SJCRH30 (cell line): ENCODE results near the gene IGLL1. TPM values are rescaled to one million over a fixed set of nuclear protein-coding genes. Genes with fewer than 3 reads are reported as not detected.
A peak's percentile ranks its signal among the peaks of the same experiment; 100 is the strongest.
"Not testable (repeated sequence)": the region's sequence is repeated elsewhere in the genome, so short reads cannot be mapped to it uniquely, and the experiment has no call there.

Source experiments
- DNase-seq, 2 experiments: peaks; one replicate each; pipeline ENCODE4 v3.0.0-alpha.2; 2015 to 2020
- H3K27ac ChIP-seq: fragments of 250-450 bp; sonication (Bioruptor Pico); 2 replicates; pipeline ENCODE4 v1.5.1; 2020; ENCODE audit warnings: mild to moderate bottlenecking, moderate library complexity
- H3K27me3 ChIP-seq: fragments of 250-450 bp; sonication (Bioruptor Pico); 2 replicates; pipeline ENCODE4 v1.5.1; 2020; ENCODE audit warnings: mild to moderate bottlenecking, moderate library complexity
- H3K36me3 ChIP-seq: fragments of 250-450 bp; sonication (Bioruptor Pico); 2 replicates; pipeline ENCODE4 v1.5.1; 2020; ENCODE audit warnings: mild to moderate bottlenecking, moderate library complexity
- H3K4me1 ChIP-seq: fragments of 250-450 bp; sonication (Bioruptor Pico); 2 replicates; pipeline ENCODE4 v1.5.1; 2020; ENCODE audit warnings: mild to moderate bottlenecking, moderate library complexity
- H3K4me3 ChIP-seq: fragments of 250-450 bp; sonication (Bioruptor Pico); 2 replicates; pipeline ENCODE4 v1.5.1; 2020; ENCODE audit warnings: mild to moderate bottlenecking, moderate library complexity
- H3K9me3 ChIP-seq: fragments of 250-450 bp; sonication (Bioruptor Pico); replicated peaks from 2 replicates; pipeline ENCODE4 v1.5.1; 2020; ENCODE audit warnings: mild to moderate bottlenecking, moderate library complexity
- total RNA-seq: library from RNA; depleted of rRNA; stranded (reverse); fragments of >200 nt; shearing (Covaris generic); gene quantifications from 2 replicates; pipeline ENCODE4 v1.2.3, GENCODE V29; 2014; rRNA removed

The IGLL1 gene
- total RNA-seq = 0.36 TPM in 1 of 2 replicates, not detected in the other

- Histone ChIP-seq H3K27ac (no peak within 1 kb of the TSS), H3K36me3 (no peaks in the 10 kb centered on the region), H3K4me1 (no peaks in the 10 kb centered on the region), H3K27me3 (peaks cover 10% of the 10 kb centered on the region), H3K4me3 (no peak within 1 kb of the TSS), H3K9me3 (no peaks in the 10 kb centered on the region)
- DNase-seq = no peak
Observed at GRCh38 chr22:23579870-23580575, at the start of gene IGLL1. Gene IGLL1, minus strand, starts transcription at chr22:23580290. Its CDS starts 100 bp downstream, at chr22:23580190.

- DNase-seq, H3K4me1 ChIP-seq, H3K4me3 ChIP-seq, H3K36me3 ChIP-seq, H3K27ac ChIP-seq, H3K9me3 ChIP-seq, H3K27me3 ChIP-seq: not testable (repeated sequence)
Observed at GRCh38 chr22:23628056-23628743, 48.1 kb upstream of the IGLL1 start.

GRCh38 chr22:23627401-23628055 is 47.4 kb upstream of the IGLL1 start:
- not testable (repeated sequence) for H3K4me1 ChIP-seq, H3K9me3 ChIP-seq, H3K4me3 ChIP-seq, H3K27ac ChIP-seq, H3K36me3 ChIP-seq, H3K27me3 ChIP-seq
- DNase-seq = peak; percentile 53 to 69

- no peaks in the 10 kb centered on the region for H3K9me3 ChIP-seq
- H3K27ac ChIP-seq = no peak overlapping the region
- DNase-seq = no peak
- H3K36me3 ChIP-seq = no peaks in the 10 kb centered on the region
- H3K27me3 ChIP-seq = no peaks in the 10 kb centered on the region
- no peak overlapping the region for H3K4me3 ChIP-seq
- H3K4me1 ChIP-seq = no peaks in the 10 kb centered on the region
Observed at GRCh38 chr22:23626286-23626975, 46.3 kb upstream of the IGLL1 start.

- DNase-seq = peak in 1 of 2 experiments; percentile 32
- Histone ChIP-seq H3K36me3 (no peaks in the 10 kb centered on the region), H3K4me1 (no peaks in the 10 kb centered on the region), H3K4me3 (no peak overlapping the region), H3K9me3 (no peaks in the 10 kb centered on the region), H3K27me3 (no peaks in the 10 kb centered on the region), H3K27ac (no peak overlapping the region)
Observed at GRCh38 chr22:23622634-23623033, 42.5 kb upstream of the IGLL1 start.

- not testable (repeated sequence) for H3K4me1 ChIP-seq, H3K27me3 ChIP-seq, H3K36me3 ChIP-seq, H3K27ac ChIP-seq, H3K9me3 ChIP-seq, H3K4me3 ChIP-seq, DNase-seq
Observed at GRCh38 chr22:23621916-23622315, 41.8 kb upstream of the IGLL1 start.

- H3K9me3 ChIP-seq = no peaks in the 10 kb centered on the region
- no peak overlapping the region for H3K4me3 ChIP-seq
- no peak overlapping the region for H3K27ac ChIP-seq
- DNase-seq = no peak
- no peaks in the 10 kb centered on the region for H3K27me3 ChIP-seq
- H3K36me3 ChIP-seq = no peaks in the 10 kb centered on the region
- no peaks in the 10 kb centered on the region for H3K4me1 ChIP-seq
Observed at GRCh38 chr22:23621082-23621780, 41.1 kb upstream of the IGLL1 start.

GRCh38 chr22:23613193-23613972 is 33.3 kb upstream of the IGLL1 start:
- no peaks in the 10 kb centered on the region for H3K4me1 ChIP-seq
- DNase-seq = no peak
- no peaks in the 10 kb centered on the region for H3K36me3 ChIP-seq
- no peaks in the 10 kb centered on the region for H3K27me3 ChIP-seq
- H3K9me3 ChIP-seq = no peaks in the 10 kb centered on the region
- H3K27ac ChIP-seq = no peak overlapping the region
- no peak overlapping the region for H3K4me3 ChIP-seq

- DNase-seq = no peak
- Histone ChIP-seq H3K4me1 (no peaks in the 10 kb centered on the region), H3K27me3 (no peaks in the 10 kb centered on the region), H3K4me3 (no peak overlapping the region), H3K36me3 (no peaks in the 10 kb centered on the region), H3K9me3 (no peaks in the 10 kb centered on the region), H3K27ac (no peak overlapping the region)
Observed at GRCh38 chr22:23609983-23610781, 30.1 kb upstream of the IGLL1 start.

GRCh38 chr22:23608583-23608982 is 28.5 kb upstream of the IGLL1 start:
- no peak overlapping the region for H3K4me3 ChIP-seq
- no peaks in the 10 kb centered on the region for H3K36me3 ChIP-seq
- no peak overlapping the region for H3K27ac ChIP-seq
- no peaks in the 10 kb centered on the region for H3K4me1 ChIP-seq
- DNase-seq = peak; percentile 72 to 73
- no peaks in the 10 kb centered on the region for H3K9me3 ChIP-seq
- no peaks in the 10 kb centered on the region for H3K27me3 ChIP-seq

- Histone ChIP-seq H3K4me3 (no peak overlapping the region), H3K4me1 (no peaks in the 10 kb centered on the region), H3K27ac (no peak overlapping the region), H3K36me3 (no peaks in the 10 kb centered on the region), H3K27me3 (no peaks in the 10 kb centered on the region), H3K9me3 (no peaks in the 10 kb centered on the region)
- no peak for DNase-seq
Observed at GRCh38 chr22:23606204-23607131, 26.4 kb upstream of the IGLL1 start.

- no peak overlapping the region for H3K27ac ChIP-seq
- no peak overlapping the region for H3K4me3 ChIP-seq
- no peaks in the 10 kb centered on the region for H3K4me1 ChIP-seq
- no peaks in the 10 kb centered on the region for H3K36me3 ChIP-seq
- no peaks in the 10 kb centered on the region for H3K9me3 ChIP-seq
- H3K27me3 ChIP-seq = no peaks in the 10 kb centered on the region
- DNase-seq = no peak
Observed at GRCh38 chr22:23604939-23605712, 25.0 kb upstream of the IGLL1 start.
